ENCODE measurements around the gene MED15. TPM values are rescaled to one million over a fixed set of nuclear protein-coding genes. Genes with fewer than 3 reads are reported as not detected.
A peak's percentile ranks its signal among the peaks of the same experiment; 100 is the strongest.

Gene MED15
- total RNA-seq, 1 donor = 44.2 TPM

DNA sequence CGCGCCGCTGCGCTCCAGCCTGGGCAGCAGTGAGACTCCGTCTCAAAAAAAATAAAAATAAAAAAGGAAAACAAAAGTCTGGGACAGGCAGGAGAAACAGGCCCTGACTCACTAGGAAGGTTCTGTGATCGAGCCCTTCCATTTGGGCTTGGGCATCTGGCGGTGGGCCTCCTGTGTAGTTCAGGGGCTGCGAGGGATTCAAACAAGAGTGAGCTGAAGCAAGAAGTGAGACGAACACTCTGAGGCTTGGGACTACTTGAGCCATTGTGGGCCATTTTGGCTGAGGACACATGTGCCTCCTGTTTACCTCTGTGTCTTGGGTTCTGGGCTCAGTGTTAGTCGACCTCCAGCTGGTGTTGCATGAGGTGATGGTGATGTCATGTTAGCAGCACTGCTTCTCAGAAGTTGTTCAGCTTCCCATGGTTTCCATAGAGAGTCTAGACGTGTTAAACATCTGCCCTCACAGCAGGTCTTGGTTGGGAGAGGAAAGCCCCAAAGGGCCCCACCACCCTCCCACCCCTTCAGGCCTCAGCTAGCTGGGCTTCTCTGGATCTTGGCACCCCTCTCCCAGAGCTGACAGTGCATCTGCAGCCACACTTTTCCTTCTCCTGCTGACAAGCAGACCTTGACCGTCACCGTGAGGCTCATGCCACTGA is 57.8 kb downstream of the MED15 start:
- no peak for TF ChIP-seq CTCF (IDR thresholded peaks at IDR 0.05; ENCODE audit: insufficient read depth, low read length)
- no peak for DNase-seq (ENCODE audit: low read depth)
- H3K4me3 ChIP-seq (ENCODE audit: low read depth, low read length) = no peak overlapping the region

- no peak for DNase-seq (ENCODE audit: low read depth)
- H3K4me3 ChIP-seq (ENCODE audit: low read depth, low read length) = no peak overlapping the region
- TF ChIP-seq CTCF (IDR thresholded peaks at IDR 0.05; ENCODE audit: insufficient read depth, low read length) = no peak
Observed at GRCh38 chr22:20565761-20566160, 58.4 kb downstream of the MED15 start.

- DNase-seq (ENCODE audit: low read depth) = peak; percentile 92
- TF ChIP-seq CTCF (IDR thresholded peaks at IDR 0.05; ENCODE audit: insufficient read depth, low read length) = no peak
- no peak overlapping the region for H3K4me3 ChIP-seq (ENCODE audit: low read depth, low read length)
Observed at GRCh38 chr22:20566420-20567260, 59.2 kb downstream of the MED15 start.

- no peak overlapping the region for H3K4me3 ChIP-seq (ENCODE audit: low read depth, low read length)
- DNase-seq (ENCODE audit: low read depth) = peak; percentile 54
- no peak for TF ChIP-seq CTCF (IDR thresholded peaks at IDR 0.05; ENCODE audit: insufficient read depth, low read length)
Observed at GRCh38 chr22:20567371-20567847, 60.0 kb downstream of the MED15 start.

GRCh38 chr22:20567993-20568417 is 60.6 kb downstream of the MED15 start:
- DNase-seq (ENCODE audit: low read depth) = peak; percentile 67
- no peak overlapping the region for H3K4me3 ChIP-seq (ENCODE audit: low read depth, low read length)
- TF ChIP-seq CTCF (IDR thresholded peaks at IDR 0.05; ENCODE audit: insufficient read depth, low read length) = peak; percentile 67

- no peak for DNase-seq (ENCODE audit: low read depth)
- TF ChIP-seq CTCF (IDR thresholded peaks at IDR 0.05; ENCODE audit: insufficient read depth, low read length) = no peak
- H3K4me3 ChIP-seq (ENCODE audit: low read depth, low read length) = no peak overlapping the region
Observed at GRCh38 chr22:20568502-20569058, 61.2 kb downstream of the MED15 start.

Measured in fibroblast of the aortic adventitia (primary cell).